ENCODE data around the gene PCP4. TPM values are rescaled to one million over a fixed set of nuclear protein-coding genes. Genes with fewer than 3 reads are reported as not detected.
"Not testable (repeated sequence)": the region's sequence is repeated elsewhere in the genome, so short reads cannot be mapped to it uniquely, and the experiment has no call there.

Gene PCP4
- total RNA-seq, 1 donor from 2014 or later = 5.4 TPM

- peaks cover 3% of the 10 kb centered on the region for H3K4me1 ChIP-seq
- H3K4me3 ChIP-seq = no peak overlapping the region
- no peak for TF ChIP-seq CTCF (IDR thresholded peaks at IDR 0.05; ENCODE audit: borderline replicate concordance)
- H3K27me3 ChIP-seq (ENCODE audit: low read depth) = no peaks in the 10 kb centered on the region
- H3K9me3 ChIP-seq (replicated peaks) = no peaks in the 10 kb centered on the region
- H3K36me3 ChIP-seq = no peaks in the 10 kb centered on the region
- intact Hi-C loops (cut with micrococcal nuclease) = no loop called here
- no peak for DNase-seq
- no peak overlapping the region for H3K27ac ChIP-seq (replicated peaks)
These were observed 21.6 kb downstream of the PCP4 start for GRCh38 chr21:39888848-39889247.

- no peak overlapping the region for H3K27ac ChIP-seq (replicated peaks)
- DNase-seq = no peak
- no peak for TF ChIP-seq CTCF (IDR thresholded peaks at IDR 0.05; ENCODE audit: borderline replicate concordance)
- H3K36me3 ChIP-seq = no peaks in the 10 kb centered on the region
- no peaks in the 10 kb centered on the region for H3K4me1 ChIP-seq
- intact Hi-C loops (cut with micrococcal nuclease) = no loop called here
- H3K9me3 ChIP-seq (replicated peaks) = no peaks in the 10 kb centered on the region
- H3K27me3 ChIP-seq (ENCODE audit: low read depth) = no peaks in the 10 kb centered on the region
- H3K4me3 ChIP-seq = no peak overlapping the region
These were observed 23.9 kb downstream of the PCP4 start for GRCh38 chr21:39891111-39891510.

- intact Hi-C loops (cut with micrococcal nuclease) = not testable (repeated sequence)
These were observed 24.6 kb downstream of the PCP4 start for GRCh38 chr21:39891863-39892262.

GRCh38 chr21:39900491-39900890, 33.3 kb downstream of the PCP4 start:
- Histone ChIP-seq H3K27me3 (ENCODE audit: low read depth) (no peaks in the 10 kb centered on the region), H3K36me3 (no peaks in the 10 kb centered on the region), H3K4me1 (no peaks in the 10 kb centered on the region), H3K4me3 (no peak overlapping the region), H3K9me3 (replicated peaks) (no peaks in the 10 kb centered on the region), H3K27ac (replicated peaks) (no peak overlapping the region)
- TF ChIP-seq CTCF (IDR thresholded peaks at IDR 0.05; ENCODE audit: borderline replicate concordance) = no peak
- no peak for DNase-seq
- intact Hi-C loops (cut with micrococcal nuclease) = no loop called here

More at GRCh38 chr21:39891863-39892262, 24.6 kb downstream of the PCP4 start:
- H3K9me3 ChIP-seq (replicated peaks); DNase-seq; H3K36me3 ChIP-seq; H3K4me3 ChIP-seq; H3K27me3 ChIP-seq (ENCODE audit: low read depth); H3K27ac ChIP-seq (replicated peaks); H3K4me1 ChIP-seq: not testable (repeated sequence)

- no peaks in the 10 kb centered on the region for H3K4me1 ChIP-seq
- no peak for DNase-seq
These were observed 33.7 kb downstream of the PCP4 start for GRCh38 chr21:39900911-39901310.

GRCh38 chr21:39902986-39903385, 35.7 kb downstream of the PCP4 start:
- no peaks in the 10 kb centered on the region for H3K36me3 ChIP-seq
- intact Hi-C loops (cut with micrococcal nuclease) = no loop called here
- H3K27me3 ChIP-seq (ENCODE audit: low read depth) = no peaks in the 10 kb centered on the region
- H3K4me3 ChIP-seq = no peak overlapping the region
- no peaks in the 10 kb centered on the region for H3K9me3 ChIP-seq (replicated peaks)
- no peaks in the 10 kb centered on the region for H3K4me1 ChIP-seq
- no peak for DNase-seq
- no peak overlapping the region for H3K27ac ChIP-seq (replicated peaks)
- no peak for TF ChIP-seq CTCF (IDR thresholded peaks at IDR 0.05; ENCODE audit: borderline replicate concordance)

More at GRCh38 chr21:39900911-39901310, 33.7 kb downstream of the PCP4 start:
- intact Hi-C loops (cut with micrococcal nuclease) = no loop called here
- TF ChIP-seq CTCF (IDR thresholded peaks at IDR 0.05; ENCODE audit: borderline replicate concordance) = no peak
- Histone ChIP-seq H3K4me3 (no peak overlapping the region), H3K27ac (replicated peaks) (no peak overlapping the region), H3K36me3 (no peaks in the 10 kb centered on the region), H3K27me3 (ENCODE audit: low read depth) (no peaks in the 10 kb centered on the region), H3K9me3 (replicated peaks) (no peaks in the 10 kb centered on the region)
